H9 (cell line): ENCODE results near the gene CHURC1. TPM values are rescaled to one million over a fixed set of nuclear protein-coding genes. Genes with fewer than 3 reads are reported as not detected.

Experiments
- DNase-seq: peaks from one replicate; pipeline ENCODE4 v3.0.0-alpha.2; 2017
- H2AFZ ChIP-seq: one replicate; pipeline ENCODE4 v1.6.1; 2013; ENCODE audit warnings: mild to moderate bottlenecking, low read length, control low read depth, moderate library complexity
- H2AK5ac ChIP-seq: 2 replicates; pipeline ENCODE4 v1.6.1; 2013; ENCODE audit warnings: low read length, control low read depth, mixed read lengths; ENCODE audit not compliant: insufficient read length
- H2BK120ac ChIP-seq: one replicate; pipeline ENCODE4 v1.6.1; 2013; ENCODE audit warnings: low read depth, mild to moderate bottlenecking, low read length, control low read depth, inconsistent platforms; ENCODE audit not compliant: poor library complexity, severe bottlenecking
- H2BK12ac ChIP-seq: 2 replicates; pipeline ENCODE4 v1.6.1; 2013; ENCODE audit warnings: low read length, control low read depth, mixed read lengths, low read depth; ENCODE audit not compliant: insufficient read length
- H2BK15ac ChIP-seq: 2 replicates; pipeline ENCODE4 v1.6.1; 2013; ENCODE audit warnings: low read depth, low read length, control low read depth
- H2BK20ac ChIP-seq: one replicate; pipeline ENCODE4 v1.6.1; 2013; ENCODE audit warnings: low read depth, mild to moderate bottlenecking, low read length, control low read depth, inconsistent platforms; ENCODE audit not compliant: poor library complexity, severe bottlenecking
- H2BK5ac ChIP-seq: 2 replicates; pipeline ENCODE4 v1.6.1; 2013; ENCODE audit warnings: low read length, control low read depth, mixed read lengths; ENCODE audit not compliant: insufficient read length
- H3K14ac ChIP-seq: 2 replicates; pipeline ENCODE4 v1.6.1; 2013; ENCODE audit warnings: low read length, control low read depth; ENCODE audit not compliant: insufficient read depth
- H3K18ac ChIP-seq: 2 replicates; pipeline ENCODE4 v1.6.1; 2013; ENCODE audit warnings: low read depth, mild to moderate bottlenecking, mixed read lengths, low read length, control low read depth; ENCODE audit not compliant: insufficient read length
- H3K23ac ChIP-seq: 2 replicates; pipeline ENCODE4 v1.6.1; 2013; ENCODE audit warnings: low read length, control low read depth, mixed read lengths, low read depth; ENCODE audit not compliant: insufficient read length
- H3K23me2 ChIP-seq: 2 replicates; pipeline ENCODE4 v1.6.1; 2013; ENCODE audit warnings: low read depth, mild to moderate bottlenecking, mixed read lengths, low read length, control low read depth; ENCODE audit not compliant: insufficient read length, poor library complexity, severe bottlenecking
- H3K27ac ChIP-seq: 2 replicates; pipeline ENCODE4 v1.5.1; 2013; ENCODE audit warnings: low read length, control low read depth, mixed read lengths, low read depth; ENCODE audit not compliant: insufficient read length
- H3K27me3 ChIP-seq: 2 replicates; pipeline ENCODE4 v1.6.1; 2013; ENCODE audit warnings: low read length, control low read depth, inconsistent platforms; ENCODE audit not compliant: insufficient read depth
- H3K4ac ChIP-seq: 2 replicates; pipeline ENCODE4 v1.6.1; 2013; ENCODE audit warnings: low read depth, mild to moderate bottlenecking, control low read depth, inconsistent platforms, low read length, moderate library complexity
- H3K4me1 ChIP-seq: 2 replicates; pipeline ENCODE4 v1.6.1; 2013; ENCODE audit warnings: low read length, control low read depth, inconsistent platforms; ENCODE audit not compliant: insufficient read depth
- H3K4me2 ChIP-seq: 2 replicates; pipeline ENCODE4 v1.6.1; 2013; ENCODE audit warnings: low read length, control low read depth, mixed read lengths; ENCODE audit not compliant: insufficient read length, insufficient read depth
- H3K56ac ChIP-seq: 2 replicates; pipeline ENCODE4 v1.6.1; 2013; ENCODE audit warnings: low read depth, mild to moderate bottlenecking, mixed read lengths, low read length, control low read depth; ENCODE audit not compliant: insufficient read length
- H3K79me1 ChIP-seq: 2 replicates; pipeline ENCODE4 v1.6.1; 2013; ENCODE audit warnings: low read depth, mild to moderate bottlenecking, moderate library complexity, low read length, control low read depth, inconsistent platforms; ENCODE audit not compliant: insufficient read depth, poor library complexity, severe bottlenecking
- H3K79me2 ChIP-seq: 2 replicates; pipeline ENCODE4 v1.6.1; 2013; ENCODE audit warnings: low read length, control low read depth, inconsistent platforms; ENCODE audit not compliant: insufficient read depth
- H3K9ac ChIP-seq: 2 replicates; pipeline ENCODE4 v1.6.1; 2013; ENCODE audit warnings: low read length, control low read depth, mixed read lengths; ENCODE audit not compliant: insufficient read length; ENCODE audit errors: extremely low read depth
- H3K9me3 ChIP-seq: one replicate; pipeline ENCODE4 v1.6.1; 2013; ENCODE audit warnings: low read depth, low read length, inconsistent platforms; ENCODE audit not compliant: control insufficient read depth
- H3T11ph ChIP-seq: one replicate; pipeline ENCODE4 v1.6.1; 2013; ENCODE audit warnings: mild to moderate bottlenecking, low read length, control low read depth, inconsistent platforms
- H4K20me1 ChIP-seq: one replicate; pipeline ENCODE4 v1.6.1; 2013; ENCODE audit not compliant: control insufficient read depth, insufficient read length, insufficient read depth
- H4K5ac ChIP-seq: 2 replicates; pipeline ENCODE4 v1.6.1; 2013; ENCODE audit warnings: low read depth, mild to moderate bottlenecking, mixed read lengths, low read length, control low read depth; ENCODE audit not compliant: insufficient read length
- H4K8ac ChIP-seq: replicated peaks from 2 replicates; pipeline ENCODE4 v1.6.1; 2013; ENCODE audit warnings: low read length, control low read depth, mixed read lengths, low read depth; ENCODE audit not compliant: insufficient read length
- H4K91ac ChIP-seq: 2 replicates; pipeline ENCODE4 v1.6.1; 2013; ENCODE audit warnings: low read depth, mild to moderate bottlenecking, moderate library complexity, mixed read lengths, low read length, control low read depth; ENCODE audit not compliant: insufficient read length
- H3K27ac Mint-ChIP-seq, 3 experiments: 2 replicates in 2 of 3; 3 replicates in 1 of 3; pipeline ENCODE4 v1.8.0; 2020 to 2021; ENCODE audit warnings: mixed read lengths in 3 of 3, mild to moderate bottlenecking in 1 of 3, moderate library complexity in 1 of 3
- H3K27me3 Mint-ChIP-seq: 2 replicates; pipeline ENCODE4 v1.8.0; 2021; ENCODE audit warnings: low read depth, mild to moderate bottlenecking, moderate library complexity, mixed read lengths
- H3K36me3 Mint-ChIP-seq, 3 experiments: 2 replicates in 2 of 3; 3 replicates in 1 of 3; pipeline ENCODE4 v1.8.0; 2020 to 2021; ENCODE audit warnings: low read depth in 3 of 3, mixed read lengths in 3 of 3; ENCODE audit not compliant: insufficient read depth in 1 of 3
- H3K4me1 Mint-ChIP-seq, 2 experiments: 2 replicates each; pipeline ENCODE4 v1.8.0; 2020; ENCODE audit warnings: mixed read lengths in 2 of 2
- H3K4me3 Mint-ChIP-seq, 2 experiments: 2 replicates in 1 of 2; 3 replicates in 1 of 2; pipeline ENCODE4 v1.8.0; 2020 to 2021; ENCODE audit warnings: mild to moderate bottlenecking in 2 of 2, mixed read lengths in 2 of 2, moderate library complexity in 1 of 2
- H3K9me3 Mint-ChIP-seq, 2 experiments: 2 replicates in 1 of 2; 3 replicates in 1 of 2; pipeline ENCODE4 v1.8.0; 2020; ENCODE audit warnings: mild to moderate bottlenecking in 2 of 2, mixed read lengths in 2 of 2, moderate library complexity in 1 of 2
- CTCF ChIP-seq: fragments of 200-600 bp; sonication (generic); conservative IDR thresholded peaks from 3 replicates; pipeline ENCODE4 v1.8.0; 2021; ENCODE audit warnings: antibody characterized with exemption, mild to moderate bottlenecking
- WGBS: extraction: QIAGEN DNeasy Blood & Tissue Kit; methylation state at CpG from one replicate; pipeline ENCODE4 v1.1.7; 2013; ENCODE audit warnings: missing lambda C conversion rate, low lambda C conversion rate, mixed read lengths; ENCODE audit not compliant: insufficient read length; ENCODE audit errors: extremely low coverage; 5-methylcytosine and 5-hydroxymethylcytosine counted together
- total RNA-seq: library from RNA; stranded (reverse); gene quantifications from 2 replicates; pipeline ENCODE4 v1.2.1, GENCODE V29; 2021

CHURC1 gene
- total RNA-seq, 1 experiment from 2014 or later, result 58.7 TPM

- Mint-ChIP-seq H3K27me3 (no peaks in the 10 kb centered on the region), H3K4me1 (peaks cover 35 to 36% of the 10 kb centered on the region in 2 experiments), H3K4me3 (no peak overlapping the region), H3K27ac (no peak overlapping the region; a peak in 1 of 7 replicates), H3K9me3 (no peaks in the 10 kb centered on the region), H3K36me3 (peaks cover 19 to 25% (median 24%) of the 10 kb centered on the region in 3 experiments; a peak in 6 of 7 replicates)
- TF ChIP-seq CTCF, result peak; percentile 34; the same call in 2 of the 3 replicates
- Histone ChIP-seq H2AK5ac (no peak overlapping the region), H3K23me2 (no peaks in the 10 kb centered on the region), H4K5ac (no peak overlapping the region), H3K9me3 (no peaks in the 10 kb centered on the region), H4K91ac (no peak overlapping the region), H3K18ac (no peak overlapping the region), H2BK12ac (no peak overlapping the region), H2BK20ac (no peak overlapping the region), H3K56ac (no peak overlapping the region), H2BK5ac (no peak overlapping the region), H4K20me1 (no peaks in the 10 kb centered on the region), H3K79me2 (no peaks in the 10 kb centered on the region; the same call in 1 of the 2 replicates), H3K9ac (no peak overlapping the region), H2BK15ac (no peak overlapping the region), H3K27ac (no peak overlapping the region), H3K4ac (no peak overlapping the region), H2AFZ (no peak overlapping the region), H3K27me3 (no peaks in the 10 kb centered on the region), H3K23ac (no peak overlapping the region), H3K79me1 (no peaks in the 10 kb centered on the region), H2BK120ac (no peak overlapping the region), H3K4me2 (no peak overlapping the region), H4K8ac (no peak overlapping the region), H3K14ac (no peak overlapping the region), H3K4me1 (peaks cover 9% of the 10 kb centered on the region; the same call in 1 of the 2 replicates), H3T11ph (no peak overlapping the region)
- WGBS, result no CpG with 5 or more reads among the region's 1 CpG
- no peak for DNase-seq
Measured at GRCh38 chr14:64963611-64964010, 49.4 kb downstream of the CHURC1 start.
